NCI-H748 (cell line): Measurements from ENCODE around the gene TOMM20.
A peak's percentile ranks its signal among the peaks of the same experiment; 100 is the strongest.
"Not testable (repeated sequence)": the region's sequence is repeated elsewhere in the genome, so short reads cannot be mapped to it uniquely, and the experiment has no call there.

Experiments used
- DNase-seq: peaks from one replicate; lab custom pipeline; 2025; ENCODE audit not compliant: unreplicated experiment; lab: John Stamatoyannopoulos, UW

The TOMM20 gene

GRCh38 chr1:235085411-235086117 lies 43.1 kb downstream of the TOMM20 start:
- not testable (repeated sequence) for DNase-seq

GRCh38 chr1:235080788-235081187 lies 47.8 kb downstream of the TOMM20 start:
- DNase-seq = not testable (repeated sequence)

GRCh38 chr1:235080297-235080657 lies 48.4 kb downstream of the TOMM20 start:
- DNase-seq = not testable (repeated sequence)

GRCh38 chr1:235079443-235080296 lies 49.0 kb downstream of the TOMM20 start:
- peak; percentile 53 for DNase-seq

- no peak for DNase-seq
Observed at GRCh38 chr1:235078480-235079381, 49.9 kb downstream of the TOMM20 start.

- no peak for DNase-seq
Observed at GRCh38 chr1:235077571-235078479, 50.8 kb downstream of the TOMM20 start.

GRCh38 chr1:235077163-235077540 lies 51.5 kb downstream of the TOMM20 start:
- no peak for DNase-seq

- DNase-seq = no peak
Observed at GRCh38 chr1:235076504-235077162, 52.0 kb downstream of the TOMM20 start.

- no peak for DNase-seq
Observed at GRCh38 chr1:235075777-235076308, 52.8 kb downstream of the TOMM20 start.

- peak; percentile 63 for DNase-seq
Observed at GRCh38 chr1:235075048-235075776, 53.4 kb downstream of the TOMM20 start.

GRCh38 chr1:235074523-235075047 lies 54.1 kb downstream of the TOMM20 start:
- peak; percentile 76 for DNase-seq

GRCh38 chr1:235073968-235074522 lies 54.6 kb downstream of the TOMM20 start:
- peak; percentile 70 for DNase-seq

- DNase-seq = no peak
Observed at GRCh38 chr1:235073331-235073967, 55.2 kb downstream of the TOMM20 start.

- not testable (repeated sequence) for DNase-seq
Observed at GRCh38 chr1:235072577-235072976, 56.1 kb downstream of the TOMM20 start.

GRCh38 chr1:235072096-235072495 lies 56.5 kb downstream of the TOMM20 start:
- DNase-seq = no peak

GRCh38 chr1:235070819-235071218 lies 57.8 kb downstream of the TOMM20 start:
- no peak for DNase-seq
